HepG2 (cell line): ENCODE data around the gene KCND3. TPM values are rescaled to one million over a fixed set of nuclear protein-coding genes. Genes with fewer than 3 reads are reported as not detected.

ENCODE experiments used
- ATAC-seq: fragments of 200-7000 bp; cut with Tn5 transposase; 3 replicates; pipeline ENCODE4 v1.9.1; 2020; ENCODE audit warnings: mild to moderate bottlenecking, moderate library complexity
- BruUV-seq: library from RNA; stranded (reverse); fragments of 400-500 nt; replicated peaks from 2 replicates; lab custom pipeline; 2021; lab: Mats Ljungman, UMichigan
- CTCF ChIA-PET: fragments of 300-600 bp; formaldehyde crosslinking; extraction: SDS; loops from one replicate; lab custom pipeline; 2021; ENCODE audit warnings: low total read pairs, inconsistent platforms, low intra/inter-chr PET ratio; lab: Yijun Ruan, JAX
- POLR2A ChIA-PET: fragments of 350-600 bp; sonication (Branson Sonifier 250); formaldehyde crosslinking; loops from one replicate; lab custom pipeline; 2020; ENCODE audit warnings: antibody characterized with exemption, inconsistent platforms; lab: Yijun Ruan, JAX
- DNase-seq: peaks from one replicate; pipeline ENCODE4 v3.0.0-alpha.2; 2015; ENCODE audit warnings: low spot score
- FAIRE-seq: peaks from 3 replicates; lab custom pipeline; 2011; peaks lifted over from hg19 to GRCh38; lab: Jason Lieb, UNC
- H2AFZ ChIP-seq: one replicate; pipeline ENCODE4 v1.6.1; 2011; ENCODE audit warnings: low read length, inconsistent platforms
- H3K27ac ChIP-seq: fragments of 300-600 bp; 3 replicates; pipeline ENCODE4 v1.8.0; 2011; ENCODE audit warnings: mixed run types, mild to moderate bottlenecking, mixed read lengths, low read length, inconsistent platforms; ENCODE audit not compliant: insufficient read depth; ENCODE audit errors: extremely low read length
- H3K27me3 ChIP-seq, 2 experiments: fragments of 200-600 bp in 1 of 2; 2 replicates in 1 of 2; 3 replicates in 1 of 2; pipeline versions ENCODE4 v1.6.0 to v1.8.0; 2011; ENCODE audit warnings: low read length in 2 of 2, mild to moderate bottlenecking in 2 of 2, moderate library complexity in 2 of 2, inconsistent platforms in 1 of 2; ENCODE audit not compliant: insufficient read depth in 2 of 2, control insufficient read depth in 1 of 2
- H3K36me3 ChIP-seq, 2 experiments: fragments of 200-600 bp in 1 of 2; replicated peaks in 1 of 2; 2 replicates in 1 of 2; 3 replicates in 1 of 2; pipeline versions ENCODE4 v1.5.1 to v1.8.0; 2011; ENCODE audit warnings: low read length in 2 of 2, inconsistent platforms in 1 of 2; ENCODE audit not compliant: insufficient read depth in 2 of 2, control insufficient read depth in 1 of 2
- H3K4me1 ChIP-seq: 2 replicates; pipeline ENCODE4 v1.5.1; 2012; ENCODE audit warnings: low read length, inconsistent platforms; ENCODE audit not compliant: insufficient read depth
- H3K4me2 ChIP-seq: 2 replicates; pipeline ENCODE4 v1.6.0; 2011; ENCODE audit warnings: low read depth, low read length, inconsistent platforms
- H3K4me3 ChIP-seq, 3 experiments: fragments of 200-600 bp in 1 of 3; sonication (generic), shearing (Covaris generic) in 1 of 3; replicated peaks in 1 of 3; 2 replicates each; pipeline ENCODE4 v1.5.1; 2011 to 2016; ENCODE audit warnings: low read length in 3 of 3, inconsistent platforms in 2 of 3, low read depth in 2 of 3, mild to moderate bottlenecking in 2 of 3, control low read depth in 1 of 3, mixed read lengths in 1 of 3; ENCODE audit not compliant: insufficient read depth in 1 of 3
- H3K79me2 ChIP-seq: one replicate; pipeline ENCODE4 v1.6.1; 2011; ENCODE audit warnings: low read length, inconsistent platforms; ENCODE audit not compliant: insufficient read depth
- H3K9ac ChIP-seq: 2 replicates; pipeline ENCODE4 v1.6.0; 2011; ENCODE audit warnings: mild to moderate bottlenecking, low read depth, low read length, inconsistent platforms; ENCODE audit not compliant: insufficient read depth
- H3K9me3 ChIP-seq: 2 replicates; pipeline ENCODE4 v1.5.1; 2012; ENCODE audit warnings: mild to moderate bottlenecking, low read length
- H4K20me1 ChIP-seq: 2 replicates; pipeline ENCODE4 v1.6.0; 2011; ENCODE audit warnings: inconsistent platforms, mild to moderate bottlenecking, low read length, moderate library complexity; ENCODE audit not compliant: insufficient read depth
- CENPX ChIP-seq: sonication (generic); formaldehyde crosslinking; IDR thresholded peaks from 2 replicates; pipeline ENCODE4 v1.9.0; 2021; ENCODE audit warnings: mild to moderate bottlenecking, missing genetic modification reagents, moderate library complexity
- PRPF4 ChIP-seq: fragments of 200-400 bp; formaldehyde crosslinking; IDR thresholded peaks from 2 replicates; pipeline ENCODE4 v1.6.1; 2016; ENCODE audit warnings: low read length, low read depth; ENCODE audit not compliant: poor library complexity, severe bottlenecking
- RNF2 ChIP-seq: fragments of 450-650 bp; conservative IDR thresholded peaks from 2 replicates; pipeline ENCODE4 v1.6.1; 2016; ENCODE audit warnings: low read depth
- SETDB1 ChIP-seq: sonication (generic); formaldehyde crosslinking; IDR thresholded peaks from 2 replicates; pipeline ENCODE4 v1.5.1; 2020; ENCODE audit warnings: missing genetic modification reagents, mild to moderate bottlenecking, borderline replicate concordance
- SSRP1 ChIP-seq: IDR thresholded peaks from 2 replicates; pipeline ENCODE4 v1.6.1; 2016; ENCODE audit warnings: control low read depth
- ZFY ChIP-seq: sonication (generic); formaldehyde crosslinking; IDR thresholded peaks from 2 replicates; pipeline ENCODE4 v1.4.0; 2020; ENCODE audit warnings: missing genetic modification reagents
- WGBS: methylation state at CpG from one replicate; pipeline ENCODE4 v1.1.6; 2017; ENCODE audit warnings: low lambda C conversion rate; 5-methylcytosine and 5-hydroxymethylcytosine counted together
- in situ Hi-C: cut with HindIII; loops from 2 replicates; pipeline ENCODE4 v1.10.0; 2017; ENCODE audit warnings: low pct_unique_long_range_greater_than_20kb; ENCODE audit not compliant: extremely low pct_ligation_motif_present
- intact Hi-C: fragments of 100-400 bp; cut with micrococcal nuclease; formaldehyde crosslinking; loops from one replicate; pipeline ENCODE4 v1.10.0; 2022; ENCODE audit not compliant: unreplicated experiment
- polyA plus RNA-seq, 8 experiments: library from polyadenylated mRNA; depleted of rRNA in 3 of 8; stranded (reverse) in 7 of 8; unstranded in 1 of 8; fragments of >200 nt; fragmentation: Illumina TruSeq in 4 of 8; extraction: Trizol in 4 of 8; gene quantifications; 2 replicates each; pipeline versions ENCODE4 v1.2.1 to v1.2.3, GENCODE V29; 2011 to 2016; ENCODE audit warnings: low read depth in 4 of 8, missing spikeins in 1 of 8, mixed read lengths in 1 of 8; ENCODE audit not compliant: insufficient read depth in 1 of 8
- total RNA-seq, 5 experiments: library from RNA; depleted of rRNA; stranded (reverse); fragments of >200 nt; fragmentation: Illumina TruSeq; extraction: Trizol; gene quantifications; 2 replicates each; pipeline ENCODE4 v1.2.3, GENCODE V29; 2016; ENCODE audit warnings: low read depth in 1 of 5
- TF ChIP-seq, protein P1 (sequence below): IDR thresholded peaks from 2 replicates; pipeline ENCODE4 v1.6.1; 2012; ENCODE audit warnings: inconsistent platforms
- TF ChIP-seq, protein P2 (sequence below): sonication (generic); formaldehyde crosslinking; IDR thresholded peaks from 2 replicates; pipeline ENCODE4 v1.5.0; 2020; ENCODE audit warnings: mild to moderate bottlenecking, missing genetic modification reagents
- TF ChIP-seq, protein P3 (sequence below): sonication (generic); formaldehyde crosslinking; IDR thresholded peaks from 2 replicates; pipeline ENCODE4 v1.9.0; 2021; ENCODE audit warnings: mild to moderate bottlenecking, missing genetic modification reagents
- TF ChIP-seq, protein P4 (sequence below): sonication (generic); formaldehyde crosslinking; IDR thresholded peaks from 2 replicates; pipeline ENCODE4 v1.4.0; 2020; ENCODE audit warnings: missing genetic modification reagents

The KCND3 gene
- total and polyA plus RNA-seq, 2 of the 13 experiments (the other 11 are each of a cell fraction or from before 2014, with no cell fraction given) = 0.04 TPM; not detected in 1

DNA sequence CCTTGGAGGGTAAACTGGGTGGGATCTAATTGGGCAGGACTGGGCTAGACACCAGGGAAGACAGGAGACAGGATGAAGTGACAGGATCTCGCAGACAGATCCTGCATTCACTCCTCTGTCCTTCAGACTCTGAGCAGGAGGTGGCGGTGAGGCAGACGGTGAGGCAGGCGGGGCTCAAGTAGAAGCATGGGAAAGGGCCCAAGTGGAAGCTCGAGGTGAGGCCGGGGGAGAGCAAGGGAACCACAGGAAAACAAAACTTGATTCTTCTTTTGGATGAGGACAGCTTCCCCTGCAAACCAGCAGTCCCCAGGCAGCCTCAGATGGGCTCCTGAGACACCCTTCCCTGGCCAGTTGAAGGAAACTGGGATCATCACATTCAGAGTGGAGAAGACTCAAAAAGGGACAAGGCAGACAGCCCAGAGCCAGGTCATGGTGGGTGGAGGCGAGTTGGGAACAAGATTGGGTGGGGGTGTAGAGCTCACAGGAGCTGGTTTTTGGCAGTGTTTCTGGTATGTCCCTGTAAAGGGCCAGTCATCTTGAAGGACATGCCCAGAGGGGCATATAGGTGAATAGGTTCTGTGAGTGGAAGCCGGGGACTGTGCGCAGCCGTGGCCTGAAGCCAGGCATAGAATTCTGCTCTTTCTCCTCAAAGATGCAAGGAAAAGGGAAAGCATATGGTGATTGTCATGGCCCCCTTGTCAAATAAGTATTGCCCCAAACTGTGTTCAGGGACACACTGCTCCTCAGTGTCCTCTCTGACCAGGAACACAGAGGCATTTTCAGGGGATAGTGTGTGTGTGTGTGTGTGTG lies 268.3 kb downstream of the KCND3 start:
- ATAC-seq = peak; percentile 31
- no peak overlapping the region for H2AFZ ChIP-seq
- no peak overlapping the region for H3K27ac ChIP-seq
- no peak for DNase-seq
- 58% methylated on average over 10 of the region's 10 CpGs for WGBS
- BruUV-seq = no TSS peak
- H4K20me1 ChIP-seq = no peaks in the 10 kb centered on the region
- H3K4me3 ChIP-seq = no peak overlapping the region
- no peaks in the 10 kb centered on the region for H3K27me3 ChIP-seq
- no peaks in the 10 kb centered on the region for H3K36me3 ChIP-seq
- ChIA-PET CTCF (no interaction called here), POLR2A (interaction anchor here (0.7 kb wide), 1 partner anchor 18 kb away, joined by 3 read pairs; the partner anchor contains the start of gene INKA2)
- intact Hi-C loops (no loop called here), in situ Hi-C loops (loop anchor here (5.0 kb wide), 1 partner anchor 36 kb away; the partner anchor contains the start of gene DDX20)
- no peak for FAIRE-seq
- peaks cover 59% of the 10 kb centered on the region for H3K4me1 ChIP-seq
- H3K9ac ChIP-seq = no peak overlapping the region
- no peaks in the 10 kb centered on the region for H3K9me3 ChIP-seq
- peak overlapping the region; percentile 51 for H3K4me2 ChIP-seq
- no peaks in the 10 kb centered on the region for H3K79me2 ChIP-seq
- TF ChIP-seq, protein P1, sequence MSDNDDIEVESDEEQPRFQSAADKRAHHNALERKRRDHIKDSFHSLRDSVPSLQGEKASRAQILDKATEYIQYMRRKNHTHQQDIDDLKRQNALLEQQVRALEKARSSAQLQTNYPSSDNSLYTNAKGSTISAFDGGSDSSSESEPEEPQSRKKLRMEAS = peak; percentile 13; the same call in 1 of the 2 replicates
- TF ChIP-seq CENPX (CRISPR knock-in tag) (no peak), ZFY (CRISPR knock-in tag) (no peak), RNF2 (no peak), SETDB1 (CRISPR knock-in tag) (no peak), PRPF4 (no peak), SSRP1 (0 out of 2 replicates have a peak, but pooled peaks have one; percentile 45)
- TF ChIP-seq, protein P2, sequence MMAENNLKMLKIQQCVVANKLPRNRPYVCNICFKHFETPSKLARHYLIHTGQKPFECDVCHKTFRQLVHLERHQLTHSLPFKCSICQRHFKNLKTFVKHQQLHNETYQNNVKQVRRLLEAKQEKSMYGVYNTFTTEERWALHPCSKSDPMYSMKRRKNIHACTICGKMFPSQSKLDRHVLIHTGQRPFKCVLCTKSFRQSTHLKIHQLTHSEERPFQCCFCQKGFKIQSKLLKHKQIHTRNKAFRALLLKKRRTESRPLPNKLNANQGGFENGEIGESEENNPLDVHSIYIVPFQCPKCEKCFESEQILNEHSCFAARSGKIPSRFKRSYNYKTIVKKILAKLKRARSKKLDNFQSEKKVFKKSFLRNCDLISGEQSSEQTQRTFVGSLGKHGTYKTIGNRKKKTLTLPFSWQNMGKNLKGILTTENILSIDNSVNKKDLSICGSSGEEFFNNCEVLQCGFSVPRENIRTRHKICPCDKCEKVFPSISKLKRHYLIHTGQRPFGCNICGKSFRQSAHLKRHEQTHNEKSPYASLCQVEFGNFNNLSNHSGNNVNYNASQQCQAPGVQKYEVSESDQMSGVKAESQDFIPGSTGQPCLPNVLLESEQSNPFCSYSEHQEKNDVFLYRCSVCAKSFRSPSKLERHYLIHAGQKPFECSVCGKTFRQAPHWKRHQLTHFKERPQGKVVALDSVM (CRISPR knock-in tag) = no peak
- TF ChIP-seq, protein P3, sequence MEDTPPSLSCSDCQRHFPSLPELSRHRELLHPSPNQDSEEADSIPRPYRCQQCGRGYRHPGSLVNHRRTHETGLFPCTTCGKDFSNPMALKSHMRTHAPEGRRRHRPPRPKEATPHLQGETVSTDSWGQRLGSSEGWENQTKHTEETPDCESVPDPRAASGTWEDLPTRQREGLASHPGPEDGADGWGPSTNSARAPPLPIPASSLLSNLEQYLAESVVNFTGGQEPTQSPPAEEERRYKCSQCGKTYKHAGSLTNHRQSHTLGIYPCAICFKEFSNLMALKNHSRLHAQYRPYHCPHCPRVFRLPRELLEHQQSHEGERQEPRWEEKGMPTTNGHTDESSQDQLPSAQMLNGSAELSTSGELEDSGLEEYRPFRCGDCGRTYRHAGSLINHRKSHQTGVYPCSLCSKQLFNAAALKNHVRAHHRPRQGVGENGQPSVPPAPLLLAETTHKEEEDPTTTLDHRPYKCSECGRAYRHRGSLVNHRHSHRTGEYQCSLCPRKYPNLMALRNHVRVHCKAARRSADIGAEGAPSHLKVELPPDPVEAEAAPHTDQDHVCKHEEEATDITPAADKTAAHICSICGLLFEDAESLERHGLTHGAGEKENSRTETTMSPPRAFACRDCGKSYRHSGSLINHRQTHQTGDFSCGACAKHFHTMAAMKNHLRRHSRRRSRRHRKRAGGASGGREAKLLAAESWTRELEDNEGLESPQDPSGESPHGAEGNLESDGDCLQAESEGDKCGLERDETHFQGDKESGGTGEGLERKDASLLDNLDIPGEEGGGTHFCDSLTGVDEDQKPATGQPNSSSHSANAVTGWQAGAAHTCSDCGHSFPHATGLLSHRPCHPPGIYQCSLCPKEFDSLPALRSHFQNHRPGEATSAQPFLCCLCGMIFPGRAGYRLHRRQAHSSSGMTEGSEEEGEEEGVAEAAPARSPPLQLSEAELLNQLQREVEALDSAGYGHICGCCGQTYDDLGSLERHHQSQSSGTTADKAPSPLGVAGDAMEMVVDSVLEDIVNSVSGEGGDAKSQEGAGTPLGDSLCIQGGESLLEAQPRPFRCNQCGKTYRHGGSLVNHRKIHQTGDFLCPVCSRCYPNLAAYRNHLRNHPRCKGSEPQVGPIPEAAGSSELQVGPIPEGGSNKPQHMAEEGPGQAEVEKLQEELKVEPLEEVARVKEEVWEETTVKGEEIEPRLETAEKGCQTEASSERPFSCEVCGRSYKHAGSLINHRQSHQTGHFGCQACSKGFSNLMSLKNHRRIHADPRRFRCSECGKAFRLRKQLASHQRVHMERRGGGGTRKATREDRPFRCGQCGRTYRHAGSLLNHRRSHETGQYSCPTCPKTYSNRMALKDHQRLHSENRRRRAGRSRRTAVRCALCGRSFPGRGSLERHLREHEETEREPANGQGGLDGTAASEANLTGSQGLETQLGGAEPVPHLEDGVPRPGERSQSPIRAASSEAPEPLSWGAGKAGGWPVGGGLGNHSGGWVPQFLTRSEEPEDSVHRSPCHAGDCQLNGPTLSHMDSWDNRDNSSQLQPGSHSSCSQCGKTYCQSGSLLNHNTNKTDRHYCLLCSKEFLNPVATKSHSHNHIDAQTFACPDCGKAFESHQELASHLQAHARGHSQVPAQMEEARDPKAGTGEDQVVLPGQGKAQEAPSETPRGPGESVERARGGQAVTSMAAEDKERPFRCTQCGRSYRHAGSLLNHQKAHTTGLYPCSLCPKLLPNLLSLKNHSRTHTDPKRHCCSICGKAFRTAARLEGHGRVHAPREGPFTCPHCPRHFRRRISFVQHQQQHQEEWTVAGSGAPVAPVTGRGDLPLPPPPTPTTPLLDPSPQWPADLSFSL (CRISPR knock-in tag) = 0 out of 2 replicates have a peak, but pooled peaks have one; percentile 39
- TF ChIP-seq, protein P4, sequence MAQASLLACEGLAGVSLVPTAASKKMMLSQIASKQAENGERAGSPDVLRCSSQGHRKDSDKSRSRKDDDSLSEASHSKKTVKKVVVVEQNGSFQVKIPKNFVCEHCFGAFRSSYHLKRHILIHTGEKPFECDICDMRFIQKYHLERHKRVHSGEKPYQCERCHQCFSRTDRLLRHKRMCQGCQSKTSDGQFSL = no peak
